ENCODE results near the gene ZFR2.
A peak's percentile ranks its signal among the peaks of the same experiment; 100 is the strongest.
"Not testable (repeated sequence)": the region's sequence is repeated elsewhere in the genome, so short reads cannot be mapped to it uniquely, and the experiment has no call there.

Gene ZFR2

DNA sequence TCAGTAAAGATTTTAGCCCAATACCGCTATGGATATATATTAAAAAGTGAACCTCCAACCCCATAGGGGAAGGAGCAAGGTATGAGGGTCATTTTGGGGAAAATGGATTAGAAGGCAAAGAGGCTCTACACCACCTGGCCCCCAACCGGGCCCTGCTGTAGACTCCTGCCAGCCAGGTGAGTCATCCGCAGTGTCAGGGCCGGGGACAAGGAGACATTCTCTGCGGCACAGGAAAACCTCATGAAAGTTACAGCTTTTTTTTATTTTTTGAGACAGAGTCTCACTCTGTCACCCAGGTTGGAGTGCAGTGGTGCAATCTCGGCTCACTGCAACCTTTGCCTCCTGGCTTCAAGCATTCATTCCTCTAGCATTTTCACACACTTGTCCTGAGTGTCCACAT lies 32.0 kb downstream of the ZFR2 start:
- DNase-seq (ENCODE audit: low spot score), result no peak

GRCh38 chr19:3835055-3835435 lies 33.8 kb downstream of the ZFR2 start:
- DNase-seq (ENCODE audit: low spot score), result no peak

DNA sequence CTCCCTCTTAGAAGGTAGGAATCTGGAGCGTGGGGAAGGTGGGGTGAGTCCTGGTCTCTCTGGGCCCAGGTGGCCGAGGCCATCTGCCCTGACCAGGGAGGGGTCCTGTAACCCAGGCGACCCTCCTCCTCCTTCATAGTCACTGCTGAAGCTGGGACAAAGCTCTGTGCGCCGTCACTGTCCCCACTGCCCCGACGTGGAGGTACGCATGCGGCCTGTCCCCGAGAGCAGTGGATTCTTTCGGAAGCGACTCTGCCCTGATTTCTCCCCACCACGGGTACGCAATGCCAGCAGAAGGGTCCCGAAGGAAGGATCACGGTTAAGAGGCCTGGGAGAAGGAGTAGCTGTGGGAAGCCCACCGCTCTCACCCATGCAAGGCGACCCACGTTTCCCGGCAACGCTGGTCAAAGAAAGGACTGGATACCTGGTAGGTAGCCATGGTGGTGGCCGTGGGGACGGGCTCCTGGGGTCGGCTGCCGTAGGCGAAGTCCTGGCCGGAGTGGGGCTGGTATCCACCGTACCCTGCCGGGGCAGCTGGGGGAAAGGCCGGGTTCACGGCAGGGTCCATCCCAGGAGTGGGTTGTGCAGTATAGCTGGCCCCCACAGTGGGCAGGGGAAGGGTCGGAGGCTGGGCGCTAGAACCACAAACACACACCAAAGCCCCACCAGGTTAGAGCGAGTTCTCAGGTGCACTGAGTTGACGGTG lies 34.3 kb downstream of the ZFR2 start:
- no peak for DNase-seq (ENCODE audit: low spot score)

DNA sequence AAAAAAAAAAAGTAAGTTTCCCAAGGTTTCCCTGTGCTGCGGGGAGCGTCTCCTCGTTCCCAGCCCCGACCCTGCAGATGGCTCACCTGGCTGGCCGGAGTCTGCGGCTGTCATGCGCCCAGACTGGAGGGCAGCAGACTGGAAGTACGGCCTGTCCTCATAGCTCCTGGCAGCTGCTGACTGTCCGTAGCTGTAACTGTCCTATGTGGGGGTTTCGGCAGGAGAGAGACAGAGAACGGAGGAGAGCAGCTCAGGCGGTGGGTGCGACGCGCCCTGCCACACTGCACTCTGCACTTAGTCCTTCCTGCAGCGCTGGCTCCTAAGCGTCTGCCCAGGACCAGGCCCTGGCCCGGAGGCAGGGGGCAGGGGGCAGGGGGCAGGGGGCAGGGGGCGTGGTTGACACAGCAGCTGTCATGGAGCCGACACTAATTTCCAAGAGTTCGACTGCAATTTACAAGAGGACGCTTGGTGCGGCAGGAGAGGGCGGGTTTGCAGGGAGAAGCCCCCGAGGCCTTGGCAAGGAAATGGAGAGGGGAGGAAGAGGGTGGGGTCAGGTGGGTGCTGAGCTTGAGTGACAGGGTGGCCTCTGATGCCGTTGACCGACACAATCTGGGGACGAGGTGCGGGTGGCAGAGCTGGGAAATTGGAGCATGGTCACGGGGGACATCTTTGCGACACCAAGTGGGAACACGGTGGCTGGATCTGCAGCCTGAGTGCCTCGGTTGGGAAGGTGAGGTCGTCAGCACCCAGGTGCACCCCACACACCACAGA lies 35.1 kb downstream of the ZFR2 start:
- no peak for DNase-seq (ENCODE audit: low spot score)

DNA sequence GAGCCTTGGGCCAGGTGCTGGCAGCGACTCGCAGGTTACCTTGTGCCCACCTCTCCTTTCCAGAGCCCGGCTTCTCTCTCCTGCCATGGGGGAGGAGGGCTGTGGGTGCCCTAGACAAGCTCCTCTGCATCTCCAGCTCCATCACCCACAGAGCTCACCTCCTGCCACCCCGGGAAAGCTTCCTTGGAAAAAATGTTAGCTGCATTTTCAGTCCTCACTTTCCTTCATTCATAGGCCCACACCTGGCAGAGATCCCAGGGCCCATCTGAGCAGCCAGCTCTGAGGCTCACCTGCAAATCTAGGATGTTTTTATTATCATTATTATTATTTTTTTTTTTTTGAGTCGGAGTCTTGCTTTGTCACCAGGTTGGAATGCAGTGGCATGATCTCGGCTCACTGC lies 36.8 kb downstream of the ZFR2 start:
- no peak for DNase-seq (ENCODE audit: low spot score)

DNA sequence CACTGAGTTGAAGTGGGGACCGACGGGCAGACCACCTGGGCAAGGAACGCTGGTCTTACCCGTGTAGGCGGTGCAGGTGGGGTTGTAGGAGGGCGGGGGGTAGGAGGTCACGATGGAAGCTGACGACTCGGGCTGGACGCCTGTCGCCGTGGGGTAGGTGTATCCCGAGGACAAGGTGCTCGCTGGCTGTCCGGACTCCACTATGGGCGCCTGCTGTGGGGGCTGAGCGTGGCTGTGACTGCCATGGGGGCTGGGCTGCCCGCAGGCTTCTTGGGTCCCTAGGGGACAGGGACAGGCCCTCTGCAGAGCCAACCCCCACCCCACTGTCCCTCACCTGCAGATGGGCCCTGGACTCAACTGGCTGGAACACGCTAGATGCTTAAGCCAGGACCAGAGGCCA lies 37.2 kb downstream of the ZFR2 start:
- no peak for DNase-seq (ENCODE audit: low spot score)

DNA sequence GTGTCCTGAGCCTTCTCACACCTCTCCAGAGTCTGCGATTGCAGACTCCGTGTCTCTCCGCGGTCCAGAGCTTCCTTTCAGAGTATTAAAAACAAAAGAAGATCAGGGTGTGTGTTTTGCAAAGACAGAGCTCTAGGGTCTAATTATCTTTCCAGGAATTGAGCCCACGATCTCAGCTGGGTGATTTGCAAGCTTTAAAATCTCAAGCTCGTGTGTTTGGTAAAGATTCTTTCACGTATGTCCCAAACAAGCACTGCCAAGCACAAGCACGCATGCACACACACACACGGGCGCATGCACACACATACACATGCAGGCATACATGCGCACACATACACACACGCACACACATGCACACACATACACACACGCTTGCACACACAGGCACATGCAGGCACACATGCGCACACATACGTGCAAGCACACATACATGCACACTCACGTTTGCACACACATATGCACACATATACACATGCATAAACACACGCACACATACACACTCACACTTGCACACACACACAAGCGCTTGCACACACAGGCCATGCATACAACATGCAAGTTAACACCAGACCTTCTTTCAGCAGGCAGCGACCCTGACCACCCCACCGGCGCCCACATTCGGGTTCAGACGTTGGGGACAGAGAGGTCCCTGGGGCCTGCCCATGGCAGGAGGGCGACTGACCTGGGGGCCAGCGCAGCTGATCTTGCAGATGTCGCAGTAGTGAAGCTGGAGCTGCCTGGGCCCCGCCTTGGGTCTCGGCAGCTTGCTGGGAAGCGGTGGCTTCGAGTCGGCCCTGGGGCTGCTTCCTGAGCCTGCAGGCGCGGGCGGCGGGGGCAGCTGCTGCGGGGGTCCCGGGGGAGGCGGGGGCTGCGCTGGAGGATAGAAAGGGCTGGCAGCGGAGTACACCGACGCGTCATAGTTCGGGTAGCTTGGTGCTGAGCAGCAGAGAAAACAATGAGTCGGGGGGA lies 37.9 kb downstream of the ZFR2 start:
- no peak for DNase-seq (ENCODE audit: low spot score)

DNA sequence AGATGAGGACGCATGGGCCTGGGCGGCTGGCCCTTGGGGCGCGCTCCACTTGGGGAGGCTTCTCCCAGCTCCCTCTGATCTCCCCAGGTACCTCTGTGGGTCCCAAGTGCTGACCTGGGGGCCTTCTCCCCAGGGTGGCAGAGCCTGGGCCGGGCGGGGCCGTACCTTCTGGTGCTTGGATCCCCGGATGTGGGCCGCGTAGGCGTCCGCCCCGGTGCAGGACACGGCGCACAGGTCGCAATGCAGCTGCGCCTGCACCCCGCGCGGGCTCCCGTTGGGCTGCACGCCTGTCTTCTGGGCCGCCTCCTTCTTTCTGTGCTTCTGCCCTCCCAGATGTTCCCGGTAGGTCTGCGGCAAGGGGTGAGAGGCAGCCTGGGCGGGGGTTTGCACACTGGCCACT lies 41.5 kb downstream of the ZFR2 start:
- DNase-seq (ENCODE audit: low spot score), result no peak

DNA sequence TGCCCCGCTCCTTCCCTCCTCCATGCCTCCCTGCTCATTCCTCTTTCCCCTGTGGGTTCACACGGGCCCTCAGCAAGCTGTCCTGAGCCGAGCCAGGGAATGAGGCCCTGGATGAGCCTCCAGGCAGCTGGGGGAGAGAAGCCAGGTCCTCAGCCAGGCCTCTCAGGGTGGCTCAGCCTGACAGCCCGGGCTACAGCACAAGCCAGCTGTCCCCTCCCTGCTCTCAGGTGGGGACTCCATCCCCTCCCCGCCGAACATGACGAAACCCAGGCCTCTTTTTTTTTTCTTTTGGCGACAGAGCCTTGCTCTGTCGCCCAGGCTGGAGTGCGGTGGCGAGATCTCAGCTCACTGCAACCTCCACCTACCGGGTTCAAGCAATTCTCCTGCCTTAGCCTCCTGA lies 42.7 kb downstream of the ZFR2 start:
- no peak for DNase-seq (ENCODE audit: low spot score)

GRCh38 chr19:3825286-3825956 lies 43.4 kb downstream of the ZFR2 start:
- DNase-seq (ENCODE audit: low spot score), result no peak

DNA sequence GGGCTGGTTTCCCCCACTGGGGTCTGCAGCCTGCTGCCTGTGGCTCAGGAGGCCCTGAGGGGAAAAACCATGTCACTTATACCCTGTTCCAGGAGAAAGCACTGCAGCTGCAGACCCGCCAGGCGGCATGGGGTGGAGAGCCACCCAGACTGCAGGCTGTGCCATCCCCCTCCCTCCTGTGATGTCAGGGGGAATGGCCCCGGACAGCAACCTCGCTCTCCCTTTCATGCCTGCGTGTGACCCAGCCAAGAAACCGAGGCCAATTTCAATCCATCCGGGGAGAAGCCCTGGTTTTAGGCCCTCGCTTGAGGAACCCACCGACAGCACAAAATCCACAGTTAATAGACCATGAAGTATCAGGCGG lies 45.5 kb downstream of the ZFR2 start:
- DNase-seq (ENCODE audit: low spot score), result no peak

GRCh38 chr19:3822683-3823349 lies 46.0 kb downstream of the ZFR2 start:
- no peak for DNase-seq (ENCODE audit: low spot score)

GRCh38 chr19:3821857-3822364 lies 46.9 kb downstream of the ZFR2 start:
- DNase-seq (ENCODE audit: low spot score), result peak; percentile 90

GRCh38 chr19:3821156-3821555 lies 47.7 kb downstream of the ZFR2 start:
- no peak for DNase-seq (ENCODE audit: low spot score)

DNA sequence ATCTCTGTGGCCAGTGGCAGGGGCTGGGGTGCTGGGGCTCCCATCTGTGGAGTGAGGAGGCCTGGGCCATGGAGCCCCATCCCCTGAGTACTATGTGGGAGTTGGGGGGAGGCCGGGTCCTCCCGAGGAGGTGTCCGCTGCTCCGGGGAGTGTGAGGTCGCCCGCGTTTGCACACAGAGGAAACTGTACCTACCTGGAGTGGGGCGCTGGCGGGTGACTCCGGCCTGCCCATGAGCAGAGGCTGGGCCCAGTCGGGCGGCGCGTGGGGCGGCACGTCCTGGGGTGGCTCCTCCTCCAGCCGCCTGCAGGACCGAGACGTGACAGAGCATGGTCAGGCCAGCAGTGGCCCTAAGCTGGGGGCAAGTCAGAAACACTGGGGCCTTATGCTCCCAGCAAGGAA lies 48.8 kb downstream of the ZFR2 start:
- DNase-seq (ENCODE audit: low spot score), result no peak

- DNase-seq (ENCODE audit: low spot score), result no peak
Observed at GRCh38 chr19:3818918-3819317, 49.9 kb downstream of the ZFR2 start.

GRCh38 chr19:3818466-3818865 lies 50.4 kb downstream of the ZFR2 start:
- DNase-seq (ENCODE audit: low spot score), result no peak

- DNase-seq (ENCODE audit: low spot score), result no peak
Observed at GRCh38 chr19:3817761-3818160, 51.1 kb downstream of the ZFR2 start.

DNA sequence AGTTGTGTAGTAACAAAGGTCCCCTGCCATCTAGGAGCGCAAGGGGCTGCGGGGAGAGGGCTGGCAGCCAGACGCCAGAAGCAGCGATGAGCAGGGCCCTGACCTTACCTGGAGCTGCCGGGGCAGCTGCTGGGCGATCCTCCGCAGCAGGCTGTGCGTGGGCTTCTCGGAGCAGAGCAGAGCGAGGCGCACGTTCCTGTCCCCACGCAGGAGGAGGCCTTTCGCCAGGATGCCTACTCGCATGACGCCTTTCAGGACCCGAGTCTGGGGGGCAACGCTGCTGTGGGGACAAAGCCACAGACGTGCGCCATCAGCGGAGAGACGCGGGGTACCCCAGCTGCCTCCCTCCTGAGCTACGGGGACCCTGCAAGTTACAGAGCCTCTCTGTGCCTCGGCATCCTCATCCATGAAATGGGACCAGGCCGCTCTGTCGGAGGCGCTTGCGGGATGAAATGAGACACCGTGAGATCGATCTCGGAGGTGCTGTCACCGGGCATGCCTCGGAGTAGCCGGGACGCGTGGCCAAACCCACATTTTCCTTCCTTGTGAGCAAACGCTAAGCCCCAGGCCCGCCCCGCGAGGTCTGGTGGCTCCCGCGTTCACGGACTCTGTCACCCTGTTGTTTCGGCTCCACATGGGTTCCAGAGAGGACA lies 52.1 kb downstream of the ZFR2 start:
- DNase-seq (ENCODE audit: low spot score), result no peak

- DNase-seq (ENCODE audit: low spot score), result not testable (repeated sequence)
Observed at GRCh38 chr19:3816148-3816547, 52.7 kb downstream of the ZFR2 start.

DNA sequence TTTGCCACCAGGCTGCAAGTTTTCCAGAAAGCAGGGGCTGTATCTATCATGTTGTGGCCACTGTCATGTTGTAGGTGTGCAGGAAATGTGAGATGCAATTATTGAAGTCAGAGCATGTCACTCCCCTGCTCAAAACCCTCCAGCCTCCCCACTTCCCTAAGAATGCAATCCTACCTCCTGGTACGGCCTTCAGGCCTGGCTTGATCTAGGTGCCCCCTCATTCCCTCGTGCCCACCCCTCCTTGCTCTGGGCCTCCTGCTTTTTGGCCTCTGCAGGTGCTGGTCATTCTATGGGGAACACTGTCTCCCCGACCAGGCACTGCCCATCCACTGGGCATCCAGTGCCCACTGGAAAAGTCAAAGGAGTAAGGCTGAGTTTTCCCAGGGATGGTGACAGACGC lies 54.2 kb downstream of the ZFR2 start:
- no peak for DNase-seq (ENCODE audit: low spot score)

Measured in ecto neural progenitor cell (in vitro differentiated cells).